HepG2 (cell line): ENCODE data around the gene KCNMA1. TPM values are rescaled to one million over a fixed set of nuclear protein-coding genes. Genes with fewer than 3 reads are reported as not detected.

Experiments used
- ATAC-seq: fragments of 200-7000 bp; cut with Tn5 transposase; 3 replicates; pipeline ENCODE4 v1.9.1; 2020; ENCODE audit warnings: mild to moderate bottlenecking, moderate library complexity
- BruUV-seq: library from RNA; stranded (reverse); fragments of 400-500 nt; replicated peaks from 2 replicates; lab custom pipeline; 2021; lab: Mats Ljungman, UMichigan
- CTCF ChIA-PET: fragments of 300-600 bp; formaldehyde crosslinking; extraction: SDS; loops from one replicate; lab custom pipeline; 2021; ENCODE audit warnings: low total read pairs, inconsistent platforms, low intra/inter-chr PET ratio; lab: Yijun Ruan, JAX
- POLR2A ChIA-PET: fragments of 350-600 bp; sonication (Branson Sonifier 250); formaldehyde crosslinking; loops from one replicate; lab custom pipeline; 2020; ENCODE audit warnings: antibody characterized with exemption, inconsistent platforms; lab: Yijun Ruan, JAX
- DNase-seq: peaks from one replicate; pipeline ENCODE4 v3.0.0-alpha.2; 2015; ENCODE audit warnings: low spot score
- FAIRE-seq: peaks from 3 replicates; lab custom pipeline; 2011; peaks lifted over from hg19 to GRCh38; lab: Jason Lieb, UNC
- H2AFZ ChIP-seq: one replicate; pipeline ENCODE4 v1.6.1; 2011; ENCODE audit warnings: low read length, inconsistent platforms
- H3K27ac ChIP-seq: fragments of 300-600 bp; 3 replicates; pipeline ENCODE4 v1.8.0; 2011; ENCODE audit warnings: mixed run types, mild to moderate bottlenecking, mixed read lengths, low read length, inconsistent platforms; ENCODE audit not compliant: insufficient read depth; ENCODE audit errors: extremely low read length
- H3K27me3 ChIP-seq, 2 experiments: fragments of 200-600 bp in 1 of 2; 2 replicates in 1 of 2; 3 replicates in 1 of 2; pipeline versions ENCODE4 v1.6.0 to v1.8.0; 2011; ENCODE audit warnings: low read length in 2 of 2, mild to moderate bottlenecking in 2 of 2, moderate library complexity in 2 of 2, inconsistent platforms in 1 of 2; ENCODE audit not compliant: insufficient read depth in 2 of 2, control insufficient read depth in 1 of 2
- H3K36me3 ChIP-seq, 2 experiments: fragments of 200-600 bp in 1 of 2; replicated peaks in 1 of 2; 2 replicates in 1 of 2; 3 replicates in 1 of 2; pipeline versions ENCODE4 v1.5.1 to v1.8.0; 2011; ENCODE audit warnings: low read length in 2 of 2, inconsistent platforms in 1 of 2; ENCODE audit not compliant: insufficient read depth in 2 of 2, control insufficient read depth in 1 of 2
- H3K4me1 ChIP-seq: 2 replicates; pipeline ENCODE4 v1.5.1; 2012; ENCODE audit warnings: low read length, inconsistent platforms; ENCODE audit not compliant: insufficient read depth
- H3K4me2 ChIP-seq: 2 replicates; pipeline ENCODE4 v1.6.0; 2011; ENCODE audit warnings: low read depth, low read length, inconsistent platforms
- H3K4me3 ChIP-seq, 3 experiments: fragments of 200-600 bp in 1 of 3; sonication (generic), shearing (Covaris generic) in 1 of 3; replicated peaks in 1 of 3; 2 replicates each; pipeline ENCODE4 v1.5.1; 2011 to 2016; ENCODE audit warnings: low read length in 3 of 3, inconsistent platforms in 2 of 3, low read depth in 2 of 3, mild to moderate bottlenecking in 2 of 3, control low read depth in 1 of 3, mixed read lengths in 1 of 3; ENCODE audit not compliant: insufficient read depth in 1 of 3
- H3K79me2 ChIP-seq: one replicate; pipeline ENCODE4 v1.6.1; 2011; ENCODE audit warnings: low read length, inconsistent platforms; ENCODE audit not compliant: insufficient read depth
- H3K9ac ChIP-seq: 2 replicates; pipeline ENCODE4 v1.6.0; 2011; ENCODE audit warnings: mild to moderate bottlenecking, low read depth, low read length, inconsistent platforms; ENCODE audit not compliant: insufficient read depth
- H3K9me3 ChIP-seq: 2 replicates; pipeline ENCODE4 v1.5.1; 2012; ENCODE audit warnings: mild to moderate bottlenecking, low read length
- H4K20me1 ChIP-seq: 2 replicates; pipeline ENCODE4 v1.6.0; 2011; ENCODE audit warnings: inconsistent platforms, mild to moderate bottlenecking, low read length, moderate library complexity; ENCODE audit not compliant: insufficient read depth
- HOXD1 ChIP-seq: sonication (generic); formaldehyde crosslinking; IDR thresholded peaks from 2 replicates; pipeline ENCODE4 v1.5.0; 2020; ENCODE audit warnings: missing genetic modification reagents
- MNT ChIP-seq: fragments of 450-650 bp; IDR thresholded peaks from 2 replicates; pipeline ENCODE4 v1.6.1; 2016
- ZBTB39 ChIP-seq: sonication (generic); formaldehyde crosslinking; IDR thresholded peaks from 2 replicates; pipeline ENCODE4 v1.5.0; 2020; ENCODE audit warnings: missing genetic modification reagents
- ZNF543 ChIP-seq: sonication (generic); formaldehyde crosslinking; IDR thresholded peaks from 2 replicates; pipeline ENCODE4 v1.4.0; 2020; ENCODE audit warnings: mild to moderate bottlenecking, missing genetic modification reagents
- whole genome bisulfite sequencing: methylation state at CpG from one replicate; pipeline ENCODE4 v1.1.6; 2017; ENCODE audit warnings: low lambda C conversion rate; 5-methylcytosine and 5-hydroxymethylcytosine counted together
- in situ Hi-C: cut with HindIII; loops from 2 replicates; pipeline ENCODE4 v1.10.0; 2017; ENCODE audit warnings: low pct_unique_long_range_greater_than_20kb; ENCODE audit not compliant: extremely low pct_ligation_motif_present
- intact Hi-C: fragments of 100-400 bp; cut with micrococcal nuclease; formaldehyde crosslinking; loops from one replicate; pipeline ENCODE4 v1.10.0; 2022; ENCODE audit not compliant: unreplicated experiment
- polyA plus RNA-seq, 8 experiments: library from polyadenylated mRNA; depleted of rRNA in 3 of 8; stranded (reverse) in 7 of 8; unstranded in 1 of 8; fragments of >200 nt; fragmentation: Illumina TruSeq in 4 of 8; extraction: Trizol in 4 of 8; gene quantifications; 2 replicates each; pipeline versions ENCODE4 v1.2.1 to v1.2.3, GENCODE V29; 2011 to 2016; ENCODE audit warnings: low read depth in 4 of 8, missing spikeins in 1 of 8, mixed read lengths in 1 of 8; ENCODE audit not compliant: insufficient read depth in 1 of 8
- total RNA-seq, 5 experiments: library from RNA; depleted of rRNA; stranded (reverse); fragments of >200 nt; fragmentation: Illumina TruSeq; extraction: Trizol; gene quantifications; 2 replicates each; pipeline ENCODE4 v1.2.3, GENCODE V29; 2016; ENCODE audit warnings: low read depth in 1 of 5

The KCNMA1 gene
- total and polyA plus RNA-seq, 2 of the 13 experiments (the other 11 are each of a cell fraction or from before 2014, with no cell fraction given): 0.02 TPM; not detected in 1

GRCh38 chr10:77396290-77396689 lies 241.3 kb downstream of the KCNMA1 start (continued):
- TF ChIP-seq ZBTB39 (CRISPR knock-in tag) (no peak), HOXD1 (no peak)
- TF ChIP-seq, all 625 proteins: peak for 0

- no peak overlapping the region for H2AFZ ChIP-seq
- in situ Hi-C loops (loop anchor here (5.0 kb wide), 1 partner anchor 248 kb away; no protein-coding TSS in a partner anchor), intact Hi-C loops (loop anchor here (5.0 kb wide), 1 partner anchor 248 kb away; no protein-coding TSS in a partner anchor)
- H3K4me3 ChIP-seq: no peak overlapping the region
- BruUV-seq: no TSS peak
- H3K9ac ChIP-seq: no peak overlapping the region
- 46% methylated on average over 6 of the region's 9 CpGs for WGBS
- H3K9me3 ChIP-seq: no peaks in the 10 kb centered on the region
- H3K79me2 ChIP-seq: no peaks in the 10 kb centered on the region
- ChIA-PET POLR2A (no interaction called here), CTCF (no interaction called here)
- no peaks in the 10 kb centered on the region for H3K4me1 ChIP-seq
- TF ChIP-seq MNT (no peak), ZNF543 (CRISPR knock-in tag) (no peak)
- peaks cover 0 to 7% of the 10 kb centered on the region in 2 experiments; a peak in 2 of 5 replicates for H3K27me3 ChIP-seq
- FAIRE-seq (no peak), DNase-seq (no peak), ATAC-seq (no peak)
- H3K27ac ChIP-seq: no peak overlapping the region
- no peaks in the 10 kb centered on the region for H3K36me3 ChIP-seq
- H4K20me1 ChIP-seq: no peaks in the 10 kb centered on the region
- no peak overlapping the region for H3K4me2 ChIP-seq
These were observed 243.6 kb downstream of the KCNMA1 start for GRCh38 chr10:77393821-77394501.
